GM12892 (cell line): Measurements from ENCODE around the gene PACSIN1.

ENCODE experiments used
- POLR2A ChIP-seq: IDR thresholded peaks from 2 replicates; pipeline ENCODE4 v1.6.1; 2011; ENCODE audit warnings: low read depth, low read length, control low read depth
- POLR2AphosphoS5 ChIP-seq: IDR thresholded peaks from 2 replicates; pipeline ENCODE4 v1.6.1; 2011; ENCODE audit warnings: low read depth, low read length, control low read depth

DNA sequence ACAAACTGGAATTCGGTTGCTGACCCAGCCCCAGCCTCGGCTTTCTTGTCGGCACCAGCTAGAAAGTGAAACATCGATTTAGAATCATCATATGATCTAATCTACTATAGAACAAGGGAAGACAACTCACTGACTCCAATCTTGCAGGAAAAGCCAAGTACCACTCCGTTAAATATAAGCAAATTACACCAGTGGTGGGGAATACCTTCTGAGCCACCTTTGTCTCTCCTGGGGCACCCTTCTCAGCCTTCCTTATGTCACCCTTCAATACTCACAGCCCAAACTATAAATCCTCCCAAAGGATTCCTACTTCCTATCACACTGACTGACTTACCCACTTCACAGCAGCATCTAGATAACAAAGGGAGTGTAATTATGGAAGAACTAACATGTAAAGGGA is 47.5 kb upstream of the PACSIN1 start:
- TF ChIP-seq POLR2A (no peak), POLR2AphosphoS5 (no peak)
